GM18861 (cell line): Measurements from ENCODE around the gene FAM98B.
"Not testable (repeated sequence)": the region's sequence is repeated elsewhere in the genome, so short reads cannot be mapped to it uniquely, and the experiment has no call there.

ENCODE experiments used
- ATAC-seq: cut with Tn5 transposase; IDR thresholded peaks from one replicate; pipeline ENCODE4 v1.9.1; 2021; ENCODE audit not compliant: unreplicated experiment

Gene FAM98B

GRCh38 chr15:38453971-38454695, at the start of gene FAM98B:
FAM98B (plus strand) TSS chr15:38454127; CDS start chr15:38454162, 35 bp downstream.
- peak; percentile 81 for ATAC-seq

DNA sequence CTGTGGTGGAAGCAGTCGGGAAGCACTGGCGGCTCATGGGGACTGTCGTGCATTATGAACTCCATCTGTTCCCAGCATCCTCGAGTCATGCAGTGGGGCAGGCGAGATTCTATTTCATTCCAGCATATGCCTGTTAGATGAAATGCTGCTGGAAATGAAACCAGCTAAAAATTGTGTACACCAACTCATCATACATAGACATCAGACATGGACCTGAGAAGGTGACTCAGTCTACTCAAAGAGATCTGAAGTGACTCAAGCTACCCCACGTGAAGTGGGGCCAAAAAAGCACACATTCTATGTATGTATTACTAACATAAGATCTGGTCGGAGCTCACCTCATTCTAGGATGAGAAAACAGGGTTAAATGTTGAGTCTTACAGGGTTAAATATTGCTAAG, 47.5 kb upstream of the FAM98B start:
- no peak for ATAC-seq

DNA sequence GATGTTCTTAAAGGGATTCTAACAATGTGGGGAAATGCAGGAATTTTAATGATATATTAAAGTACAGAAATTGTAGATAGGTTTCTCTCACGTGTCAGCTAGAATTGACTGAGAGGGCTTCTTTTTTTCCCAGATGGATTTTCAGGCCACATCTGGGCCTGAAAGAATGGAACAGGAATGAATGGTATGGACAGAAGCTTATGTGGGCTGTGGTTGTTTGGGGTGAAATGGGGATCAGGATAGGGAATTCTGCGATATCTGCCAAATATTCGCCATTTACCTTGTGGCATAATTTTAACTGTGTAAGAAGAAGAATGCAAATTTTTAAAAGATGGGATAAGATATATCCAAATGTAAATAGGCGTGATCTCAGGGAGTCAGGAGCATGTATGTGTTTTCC, 45.4 kb upstream of the FAM98B start:
- ATAC-seq: no peak

- no peak for ATAC-seq
Observed at GRCh38 chr15:38411902-38412301, 42.0 kb upstream of the FAM98B start.

GRCh38 chr15:38412466-38412865, 41.5 kb upstream of the FAM98B start:
- no peak for ATAC-seq

GRCh38 chr15:38414357-38414756, 39.6 kb upstream of the FAM98B start:
- ATAC-seq: no peak

DNA sequence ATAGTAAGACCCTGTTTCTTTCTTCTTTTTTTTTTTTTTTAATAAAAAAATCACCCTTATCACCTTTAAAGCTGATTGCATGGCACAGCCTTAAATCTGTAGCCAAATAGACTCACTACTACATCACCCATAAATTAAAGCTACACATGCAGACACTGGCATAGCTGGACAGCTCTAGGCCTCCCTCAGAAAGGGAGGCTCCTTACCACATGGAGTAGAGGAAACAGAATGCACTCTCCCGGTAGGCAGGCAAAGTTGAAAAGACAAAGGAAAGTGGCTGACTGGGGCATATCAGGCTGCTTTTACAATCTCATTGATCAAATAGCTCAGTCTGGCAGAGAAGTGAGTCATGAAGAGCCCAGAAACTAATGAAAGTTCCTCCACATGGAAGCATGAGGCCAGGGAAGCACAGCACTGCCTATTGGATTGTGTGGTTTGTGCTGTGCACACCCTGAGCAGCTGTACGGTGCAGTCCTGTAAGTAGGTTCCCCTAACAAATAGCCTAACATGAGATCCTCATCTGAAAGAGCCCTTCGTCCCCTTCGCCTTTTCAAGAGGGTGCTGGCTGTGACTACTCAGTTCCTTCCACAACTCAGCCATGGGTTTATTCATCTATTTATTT, 32.7 kb upstream of the FAM98B start:
- no peak for ATAC-seq

DNA sequence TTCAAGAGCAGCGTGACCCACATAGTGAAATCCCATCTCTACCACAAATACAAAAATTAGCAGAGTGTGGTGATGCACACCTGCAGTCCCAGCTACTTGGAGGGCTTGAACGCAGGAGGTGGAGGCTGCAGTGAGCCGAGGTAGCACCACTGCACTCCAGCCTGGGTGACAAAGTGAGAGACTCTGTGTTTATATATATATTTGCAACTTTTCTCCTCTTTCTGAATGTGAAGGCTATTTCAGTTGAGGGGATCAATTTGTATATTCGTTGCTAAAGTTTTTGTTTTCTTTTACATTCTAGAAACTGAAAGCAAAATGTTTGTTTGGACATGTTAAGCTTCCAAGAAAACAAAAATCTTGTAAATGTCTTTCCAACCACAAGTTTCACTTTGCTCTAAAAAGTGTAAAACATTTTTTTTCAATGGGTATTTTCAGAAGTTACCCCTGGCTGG, 29.8 kb upstream of the FAM98B start:
- ATAC-seq: peak; percentile 60

DNA sequence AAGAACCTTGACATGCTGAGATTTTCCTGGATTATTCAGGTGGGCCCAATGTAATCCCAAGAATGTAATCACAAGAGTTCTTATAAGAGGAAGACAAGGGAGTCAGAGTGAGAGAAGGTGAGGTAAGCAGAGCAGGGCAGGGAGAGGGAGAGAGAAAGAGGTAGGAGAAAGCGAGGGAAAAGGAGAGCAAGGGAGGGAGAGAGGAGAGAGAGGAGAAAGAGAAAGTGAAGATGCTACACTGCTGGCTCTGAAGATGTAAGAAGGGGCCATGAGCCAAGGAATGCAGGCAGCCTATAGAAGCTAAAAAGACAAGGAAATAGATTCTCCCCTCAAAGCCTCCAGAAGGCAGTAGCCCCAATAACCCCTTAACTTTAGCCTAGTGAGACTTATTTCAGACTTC, 28.7 kb upstream of the FAM98B start:
- ATAC-seq: no peak

DNA sequence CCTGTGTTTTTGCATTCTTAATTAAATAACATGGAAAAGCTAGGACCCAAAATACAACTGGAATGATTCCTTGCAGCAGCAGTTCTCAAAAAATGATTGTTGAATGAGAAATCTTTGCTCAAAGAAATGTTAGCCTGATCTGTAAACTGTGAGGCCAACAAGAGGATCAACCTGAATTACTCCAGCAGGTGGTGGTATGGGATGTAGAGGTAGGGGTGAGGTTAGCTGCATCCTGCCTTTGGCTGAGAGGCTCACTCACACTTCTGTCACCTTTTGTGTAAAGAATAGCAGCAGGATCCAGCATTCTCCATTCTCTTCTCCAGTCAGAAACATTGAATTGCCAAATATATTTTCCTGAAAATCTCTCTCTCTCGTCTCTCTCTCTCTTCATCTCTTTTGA, 26.5 kb upstream of the FAM98B start:
- no peak for ATAC-seq

DNA sequence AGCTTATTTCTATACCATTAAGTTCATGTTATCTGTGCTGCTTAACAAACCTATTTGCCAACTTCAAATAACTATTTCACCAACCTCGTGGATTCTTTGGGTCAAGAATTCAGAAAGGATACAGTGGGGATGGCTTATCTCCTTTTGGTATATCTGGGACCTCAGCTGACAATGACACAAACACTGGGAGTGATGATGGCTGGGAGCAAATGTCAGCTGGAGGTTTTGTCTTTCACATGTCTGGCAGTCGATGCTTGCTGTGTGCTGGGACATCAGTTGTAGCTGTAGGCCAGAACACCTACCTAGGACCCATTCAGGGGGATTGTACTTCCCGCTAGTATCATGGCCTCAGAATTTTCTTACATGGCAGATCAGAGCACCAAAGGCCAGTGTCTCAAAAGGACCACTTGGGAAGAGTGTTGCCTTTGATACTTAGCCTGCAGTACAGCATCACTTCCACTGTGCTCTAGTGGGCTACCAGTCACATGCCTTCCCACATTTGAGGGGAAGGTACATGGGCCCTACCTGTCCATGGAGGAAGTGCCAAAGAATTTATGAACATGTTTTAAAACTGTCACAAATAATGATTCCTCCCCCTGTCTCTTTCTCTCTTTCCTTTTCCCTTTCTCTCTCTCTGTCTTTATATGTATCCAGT, 23.7 kb upstream of the FAM98B start:
- no peak for ATAC-seq

- no peak for ATAC-seq
Observed at GRCh38 chr15:38436993-38437392, 16.9 kb upstream of the FAM98B start.

- not testable (repeated sequence) for ATAC-seq
Observed at GRCh38 chr15:38437603-38438002, 16.3 kb upstream of the FAM98B start.

DNA sequence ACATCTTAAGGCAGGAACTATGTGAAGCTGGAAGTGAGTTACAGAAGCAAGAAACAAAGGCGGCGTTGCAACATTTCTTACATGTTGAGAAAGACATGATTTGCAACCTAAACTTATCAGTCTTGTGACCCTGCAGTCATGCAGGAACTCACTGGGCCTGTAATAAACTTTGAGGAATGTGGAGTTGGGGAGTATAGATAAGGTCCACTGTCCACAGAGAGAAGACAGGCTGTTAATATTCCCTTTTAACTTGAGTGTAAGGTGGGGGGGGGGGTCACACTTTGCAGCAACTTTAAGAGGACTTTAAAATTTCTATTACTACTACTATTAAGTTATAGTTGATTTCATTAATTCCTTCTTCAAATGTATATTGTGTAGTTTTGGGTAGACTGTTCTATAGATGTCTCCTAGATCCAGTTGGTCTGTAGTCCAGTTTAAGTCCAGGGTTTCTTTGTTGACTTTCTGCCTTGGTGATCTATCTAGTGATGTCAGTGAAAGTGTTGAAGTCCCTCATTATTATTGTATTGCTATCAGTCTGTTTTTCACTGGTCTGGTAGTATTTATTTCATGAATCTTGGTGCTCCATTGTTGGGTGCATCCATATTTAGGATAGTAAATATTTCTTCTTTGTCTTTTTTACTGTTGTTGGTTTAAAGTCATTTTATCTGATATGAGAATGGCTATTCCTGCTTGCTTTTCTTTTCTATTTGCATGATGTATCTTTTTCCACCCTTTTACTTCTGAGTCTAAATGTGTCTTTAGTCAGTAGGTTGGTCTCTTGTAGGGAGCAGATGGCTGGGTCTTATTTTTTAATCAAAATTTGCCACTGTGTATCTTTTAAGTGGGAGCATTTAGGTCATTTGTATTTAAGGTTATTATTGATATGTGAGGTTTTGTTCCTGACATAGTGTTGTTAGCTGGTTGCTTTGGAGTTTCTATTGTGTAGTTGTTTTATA, 15.6 kb upstream of the FAM98B start:
- ATAC-seq: no peak

DNA sequence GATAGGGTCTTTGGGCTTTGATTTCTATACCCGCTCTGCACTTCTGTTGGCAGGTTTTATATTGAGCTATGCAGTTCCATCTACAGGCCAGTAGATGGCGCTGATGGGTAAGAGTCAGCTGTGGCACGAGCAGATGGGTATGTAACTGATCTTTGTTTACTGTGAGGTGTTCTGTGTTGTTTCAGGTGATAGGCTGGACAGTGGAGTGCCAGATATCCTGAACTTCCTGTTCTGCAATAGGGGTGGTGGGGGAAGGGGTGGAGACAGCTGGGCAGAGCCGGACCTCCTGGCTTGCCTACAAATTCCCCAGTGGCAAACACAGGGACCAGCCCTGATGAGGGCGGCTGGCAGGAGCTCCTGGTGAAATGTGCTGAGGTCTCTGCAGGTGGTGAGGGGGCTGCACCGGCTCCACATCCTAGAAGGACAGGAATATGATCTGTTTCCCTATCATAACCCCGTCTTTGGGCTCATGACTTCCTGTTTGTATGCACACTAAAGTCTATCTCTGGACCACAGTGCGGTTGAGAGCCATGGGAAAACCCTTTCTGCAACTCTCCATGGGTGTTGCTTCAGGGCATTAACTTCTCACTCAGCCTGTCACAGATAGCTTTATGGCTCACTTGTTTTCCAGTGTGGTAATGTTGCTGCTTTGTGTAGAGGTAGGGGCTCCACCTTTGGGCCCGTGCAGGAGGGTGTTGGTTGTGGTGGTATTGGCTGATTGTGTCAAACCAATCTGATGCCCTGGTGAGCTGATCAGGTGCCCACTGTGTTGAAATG, 13.4 kb upstream of the FAM98B start:
- peak; percentile 68 for ATAC-seq

DNA sequence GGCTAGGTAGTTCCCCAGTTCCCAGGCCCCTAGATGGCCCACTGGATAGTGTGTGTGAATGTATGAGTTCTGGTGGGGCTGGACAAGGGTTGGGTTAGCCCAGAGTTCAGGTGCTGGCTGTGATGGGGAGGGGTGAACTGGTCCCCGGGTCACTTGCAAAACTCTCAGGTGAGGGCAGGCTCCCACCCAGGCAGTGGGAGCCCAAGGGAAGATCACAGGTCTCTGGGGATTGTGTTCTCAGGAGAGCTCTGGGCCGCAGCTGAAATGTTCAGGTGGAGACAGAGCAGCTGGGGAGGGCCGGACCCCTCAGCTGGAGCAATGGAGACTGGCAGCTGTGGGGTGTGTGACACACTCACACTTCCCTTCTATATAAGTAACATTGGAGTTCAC, 12.8 kb upstream of the FAM98B start:
- ATAC-seq: no peak

DNA sequence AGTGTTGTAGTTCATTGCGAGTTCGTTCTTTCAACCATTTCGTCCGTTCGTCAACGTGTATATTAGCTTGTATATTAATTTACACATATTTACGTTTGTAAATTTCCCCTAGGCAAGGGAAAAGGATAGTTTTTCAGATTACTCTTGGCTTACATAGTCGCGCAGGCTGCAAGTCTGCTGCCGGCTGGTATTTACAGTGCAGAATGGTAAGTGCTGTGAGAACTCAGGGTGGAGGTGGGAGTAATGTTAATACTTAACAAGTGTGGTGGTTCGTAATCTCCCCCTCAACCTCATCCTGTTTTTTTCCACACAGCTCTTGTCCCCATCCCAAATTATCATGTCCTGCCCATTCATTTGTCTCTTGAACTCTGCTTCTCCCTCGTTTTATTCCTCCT, 766 bp downstream of the FAM98B start:
- ATAC-seq: peak; percentile 10

GRCh38 chr15:38455092-38455491, 1.2 kb downstream of the FAM98B start:
- no peak for ATAC-seq

DNA sequence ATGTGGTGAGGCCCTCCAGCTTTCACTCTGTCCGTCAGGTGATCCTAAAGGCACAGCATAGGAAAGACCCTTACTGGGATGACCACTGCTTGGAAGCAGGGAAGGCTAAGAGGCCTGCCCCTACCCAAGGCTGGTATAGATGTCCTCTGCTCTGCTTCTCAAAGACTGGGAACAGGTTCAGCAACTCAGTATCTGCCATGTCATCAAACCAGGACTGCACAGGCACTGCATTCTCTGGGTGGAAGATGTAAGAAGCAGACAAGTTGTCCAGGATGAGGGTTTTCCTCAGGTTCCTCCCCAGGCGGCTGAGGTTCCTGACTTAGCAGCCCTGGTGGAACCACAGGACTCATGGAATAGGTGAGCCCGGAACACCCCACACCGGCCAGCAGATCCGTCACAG, 4.7 kb downstream of the FAM98B start:
- ATAC-seq: no peak

GRCh38 chr15:38459480-38459879, 5.6 kb downstream of the FAM98B start:
- no peak for ATAC-seq
